GM18526 (cell line): ENCODE measurements around the gene COL27A1.

Experiments
- POLR2A ChIP-seq: IDR thresholded peaks from 3 replicates; pipeline ENCODE4 v1.6.1; 2011; ENCODE audit not compliant: insufficient read length; ENCODE audit errors: extremely low read depth

Gene COL27A1

DNA sequence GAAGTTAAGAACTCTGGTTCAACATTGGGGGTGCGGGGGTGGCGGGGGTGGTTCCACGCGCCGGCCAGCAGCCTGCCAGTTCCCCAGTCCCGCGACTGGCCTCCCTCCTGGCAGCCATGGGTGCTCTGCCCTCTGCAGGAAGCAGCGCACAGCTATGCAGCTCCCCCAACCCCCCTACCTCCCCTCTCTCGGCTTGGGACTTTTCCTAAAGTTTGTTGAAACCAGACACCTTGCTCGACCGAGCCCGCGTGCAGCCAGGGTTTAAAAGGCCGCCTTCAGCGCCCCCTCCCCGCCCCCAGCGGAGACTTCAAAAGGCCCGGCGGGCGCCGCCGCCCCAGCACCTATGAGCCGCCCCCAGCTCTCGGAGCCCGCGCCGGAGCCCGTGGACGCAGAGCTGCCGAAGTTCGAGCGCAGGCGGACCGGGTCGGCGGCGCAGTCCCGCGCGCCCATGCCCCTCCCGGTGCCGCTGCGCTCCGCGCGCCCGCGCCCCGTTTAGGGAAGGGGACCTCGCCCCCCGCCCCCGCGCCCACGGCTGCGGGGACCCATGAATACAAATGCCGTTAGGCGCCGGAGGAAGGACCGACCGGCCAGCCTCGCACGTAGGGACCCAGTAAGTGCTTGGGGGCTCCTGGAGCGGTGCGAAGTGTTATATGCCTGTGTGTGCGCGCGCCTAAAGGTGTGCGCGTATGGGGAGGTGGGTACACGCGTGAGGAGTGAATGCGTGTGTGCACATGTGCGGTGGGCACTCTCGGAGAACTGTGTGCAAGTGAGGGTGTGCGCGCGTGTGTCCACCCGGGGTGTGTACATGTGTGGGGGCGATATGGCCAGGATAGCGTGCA, 1.4 kb upstream of the COL27A1 start:
- TF ChIP-seq POLR2A, result no peak

GRCh38 chr9:114154600-114155102, 686 bp upstream of the COL27A1 start:
- TF ChIP-seq POLR2A, result no peak

DNA sequence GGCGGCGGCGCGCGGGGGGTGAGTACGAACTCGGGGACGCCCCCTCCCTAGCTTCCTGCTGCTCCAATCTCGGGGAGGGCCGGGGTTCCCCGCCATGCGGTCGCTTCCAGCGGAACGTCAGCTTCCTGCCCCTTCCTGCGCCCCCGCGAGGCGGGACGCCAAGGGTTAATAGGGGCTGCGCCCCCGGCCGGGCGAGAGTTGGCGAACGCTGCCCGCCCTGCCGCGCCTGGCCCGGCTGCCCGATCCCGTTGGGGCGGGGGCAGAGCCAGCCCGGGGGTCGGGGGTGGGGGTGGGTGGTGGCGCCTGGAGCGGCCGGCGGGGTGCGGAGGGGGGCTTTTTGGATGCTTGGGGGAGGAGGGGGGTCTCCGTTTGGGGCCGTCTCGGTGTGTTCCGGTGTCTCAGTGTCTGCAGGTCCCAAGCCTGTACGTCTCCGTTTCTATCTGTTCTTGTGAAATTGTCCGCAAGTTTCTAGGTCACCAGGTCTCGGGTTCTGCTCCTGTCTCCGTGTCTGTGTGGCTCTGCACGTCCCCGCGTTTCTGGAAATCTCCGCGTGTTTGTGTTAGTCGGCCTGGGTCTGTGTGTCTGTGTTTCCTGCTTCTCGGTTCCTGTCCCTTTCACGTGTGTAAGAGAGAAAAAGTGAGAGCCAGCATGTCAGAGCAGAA, 789 bp downstream of the COL27A1 start:
- no peak for TF ChIP-seq POLR2A

DNA sequence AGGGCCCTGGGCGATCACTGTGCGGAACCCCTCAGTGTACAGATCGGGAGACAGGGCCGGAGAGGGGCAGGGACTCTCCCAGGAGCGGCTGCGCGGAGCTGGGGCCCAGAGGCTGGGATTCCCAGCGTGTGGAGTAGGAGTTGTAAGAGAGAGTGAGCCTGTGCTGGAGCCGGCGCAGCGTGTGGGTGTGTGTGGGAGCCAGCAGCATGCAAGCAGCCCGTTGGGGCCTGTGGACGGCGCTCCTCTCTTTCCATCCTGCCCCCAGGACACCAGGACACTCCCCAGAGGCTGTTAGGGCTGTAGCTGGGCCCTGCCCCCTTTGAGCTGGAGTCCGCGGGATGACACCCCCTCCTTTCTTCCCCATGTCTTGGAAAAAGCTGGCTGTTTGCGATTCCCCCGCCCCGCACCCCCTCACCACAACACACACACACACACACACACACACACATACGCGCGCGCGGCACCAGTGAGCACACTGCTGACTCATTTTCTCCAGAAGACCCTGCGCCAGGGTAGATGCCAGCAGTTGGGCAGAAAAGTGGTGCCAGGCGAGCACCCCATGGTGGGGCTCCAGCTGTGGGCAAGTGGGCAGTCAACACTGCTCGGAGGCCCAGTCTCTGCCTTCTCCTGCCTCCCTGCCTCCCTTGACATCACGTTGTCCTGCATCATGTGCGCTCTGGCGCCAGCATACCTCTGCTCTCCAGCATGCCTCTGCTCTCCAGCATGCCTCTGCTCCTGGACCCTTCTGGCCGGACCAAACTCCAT, 1.5 kb downstream of the COL27A1 start:
- no peak for TF ChIP-seq POLR2A

- TF ChIP-seq POLR2A, result no peak
Observed at GRCh38 chr9:114157516-114158176, 2.3 kb downstream of the COL27A1 start.

DNA sequence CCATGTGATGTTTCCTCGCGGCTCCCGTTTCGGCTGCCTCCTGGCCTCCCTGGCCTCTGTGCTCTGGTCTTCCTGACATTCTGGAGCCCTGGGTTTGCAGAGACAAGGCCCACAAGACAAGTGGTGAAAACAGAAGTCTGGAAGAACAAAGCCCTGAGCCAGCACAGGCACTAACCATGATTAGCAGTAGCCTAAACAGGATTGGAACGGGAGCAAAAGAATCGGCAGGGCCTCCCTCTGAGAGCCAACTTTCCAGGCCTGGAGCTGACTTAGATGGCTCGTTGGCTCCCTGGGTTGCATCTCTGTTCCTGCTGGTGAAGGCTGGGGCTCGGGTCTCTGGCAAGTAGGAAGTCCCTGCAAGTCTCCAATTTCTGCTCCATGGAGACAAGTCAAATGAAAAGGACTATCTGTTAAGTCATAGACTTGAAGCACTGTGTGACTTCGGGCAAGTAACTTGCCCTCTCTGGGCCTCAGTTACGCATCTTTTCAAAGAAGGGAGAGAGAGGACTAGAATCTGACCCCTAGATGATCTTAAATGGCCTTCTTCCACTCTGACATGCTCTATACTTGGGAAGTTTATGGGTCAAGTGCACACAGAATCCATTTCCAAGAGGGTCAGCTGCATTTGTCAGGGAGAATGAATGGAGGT, 3.3 kb downstream of the COL27A1 start:
- no peak for TF ChIP-seq POLR2A

DNA sequence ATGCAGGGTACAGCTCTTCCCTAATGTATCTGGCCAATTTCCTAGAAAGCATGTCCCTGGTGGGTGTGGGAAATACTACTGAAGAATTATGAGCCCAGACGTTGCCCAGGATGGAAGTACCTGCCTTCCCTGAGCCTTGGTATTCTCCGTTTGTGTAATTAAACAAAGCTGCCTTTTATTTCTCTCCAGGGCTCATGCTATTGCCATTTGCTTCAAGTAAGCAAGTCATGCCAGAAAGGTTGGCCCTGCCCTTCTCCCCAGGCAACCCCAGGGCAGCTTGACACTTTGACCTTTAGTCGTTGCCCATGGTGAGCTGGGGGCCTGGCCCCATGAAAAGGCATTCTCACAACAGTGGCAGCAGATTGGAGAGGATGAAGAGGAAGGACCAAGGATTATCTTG, 4.4 kb downstream of the COL27A1 start:
- no peak for TF ChIP-seq POLR2A

GRCh38 chr9:114161513-114161912, 6.2 kb downstream of the COL27A1 start:
- no peak for TF ChIP-seq POLR2A

DNA sequence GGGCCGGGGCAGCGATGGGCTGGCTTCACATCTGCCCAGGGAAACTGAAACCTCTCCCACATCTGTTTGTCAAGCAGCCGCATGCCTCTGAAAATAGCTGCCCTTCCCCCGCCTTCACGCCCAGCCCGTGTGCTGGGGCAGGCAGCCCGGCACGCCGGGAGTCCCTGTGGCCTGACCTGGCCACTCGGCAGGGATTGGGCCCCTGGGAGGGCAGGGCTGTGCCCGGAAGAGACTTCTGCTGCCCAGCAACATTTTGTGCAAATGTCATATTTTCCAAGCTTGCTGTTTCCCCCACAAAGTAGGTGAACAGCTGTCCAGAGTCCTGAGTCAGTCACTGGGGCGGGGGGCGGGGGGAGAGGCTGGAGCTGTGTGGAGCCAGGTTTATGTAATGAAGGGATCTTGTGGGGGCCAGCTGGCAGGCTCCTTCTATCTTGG, 8.2 kb downstream of the COL27A1 start:
- TF ChIP-seq POLR2A, result no peak

DNA sequence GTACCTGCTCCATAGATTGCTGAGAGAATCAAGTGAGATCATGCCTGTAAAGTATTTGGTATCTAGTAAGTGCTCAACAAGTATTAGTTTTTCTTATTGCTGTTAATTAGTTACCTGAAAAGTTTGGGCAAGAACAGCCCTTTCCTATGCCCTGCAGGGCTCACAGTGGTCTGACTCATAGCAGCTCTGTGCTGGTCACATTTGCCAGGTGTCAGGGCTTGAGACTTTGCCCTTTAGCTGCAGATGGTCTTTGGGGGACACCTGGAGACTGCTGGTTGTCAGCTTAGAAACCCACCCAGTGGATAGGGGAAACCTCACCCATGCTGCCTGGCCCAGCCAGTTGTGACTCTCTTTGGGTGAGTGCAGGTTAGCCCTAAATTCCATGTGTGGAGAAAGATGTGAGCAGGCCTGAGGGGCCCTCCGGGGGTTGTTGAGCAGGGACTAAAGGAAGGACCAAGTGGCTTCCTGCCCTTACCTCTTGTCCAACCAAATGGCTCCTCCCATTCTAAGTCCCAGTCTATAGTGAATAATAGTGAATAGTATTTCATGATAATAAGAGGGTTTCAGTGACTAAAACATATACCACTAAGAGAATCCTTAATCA, 9.0 kb downstream of the COL27A1 start:
- TF ChIP-seq POLR2A, result no peak

DNA sequence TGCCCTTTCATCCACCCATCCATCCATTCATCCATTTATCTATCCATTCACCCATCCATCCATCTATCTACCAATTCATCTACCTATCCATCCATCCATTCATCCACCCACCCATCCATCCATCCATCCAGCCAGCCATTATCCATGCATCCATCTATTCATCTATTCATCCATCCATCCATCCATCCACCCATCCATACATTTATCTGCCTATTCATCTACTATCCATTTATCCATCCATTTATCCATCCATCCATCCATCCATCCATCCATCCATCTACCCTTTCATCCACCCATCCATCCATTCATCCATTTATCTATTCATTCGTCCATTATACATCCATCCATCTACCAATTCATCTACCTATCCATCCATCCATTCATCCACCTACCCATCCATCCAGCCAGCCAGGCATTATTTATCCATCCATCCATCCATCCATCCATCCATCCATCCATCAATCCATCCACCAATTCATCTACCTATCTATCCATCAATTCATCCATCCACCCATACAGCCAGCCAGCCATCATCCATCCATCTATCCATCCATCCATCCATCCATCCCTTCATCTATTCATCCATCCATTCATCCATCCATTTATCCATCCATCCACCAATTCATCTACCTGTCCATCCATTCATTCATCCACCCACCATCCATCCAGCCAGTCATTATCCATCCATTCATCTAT, 10.2 kb downstream of the COL27A1 start:
- TF ChIP-seq POLR2A, result no peak

- no peak for TF ChIP-seq POLR2A
Observed at GRCh38 chr9:114166103-114166470, 10.8 kb downstream of the COL27A1 start.

GRCh38 chr9:114166614-114167572, 11.6 kb downstream of the COL27A1 start:
- no peak for TF ChIP-seq POLR2A

DNA sequence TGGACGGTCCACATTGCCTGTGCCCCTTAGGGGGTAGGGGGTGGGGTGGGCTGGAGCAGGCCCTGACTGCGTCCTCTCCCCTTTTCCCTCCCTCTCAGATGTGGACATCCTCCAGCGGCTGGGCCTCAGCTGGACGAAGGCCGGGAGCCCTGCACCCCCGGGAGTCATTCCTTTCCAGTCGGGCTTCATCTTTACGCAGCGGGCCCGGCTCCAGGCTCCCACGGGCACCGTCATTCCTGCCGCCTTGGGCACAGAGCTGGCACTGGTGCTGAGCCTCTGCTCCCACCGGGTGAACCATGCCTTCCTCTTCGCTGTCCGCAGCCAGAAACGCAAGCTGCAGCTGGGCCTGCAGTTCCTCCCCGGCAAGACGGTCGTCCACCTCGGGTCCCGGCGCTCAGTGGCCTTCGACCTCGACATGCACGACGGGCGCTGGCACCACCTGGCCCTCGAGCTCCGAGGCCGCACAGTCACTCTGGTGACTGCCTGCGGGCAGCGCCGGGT, 12.3 kb downstream of the COL27A1 start:
- no peak for TF ChIP-seq POLR2A
